ENCODE results near the gene IFNAR2.
"Not testable (repeated sequence)": the region's sequence is repeated elsewhere in the genome, so short reads cannot be mapped to it uniquely, and the experiment has no call there.

IFNAR2 gene

GRCh38 chr21:33217138-33217520 lies 12.6 kb upstream of the IFNAR2 start:
- no peak for DNase-seq

GRCh38 chr21:33219300-33219699 lies 10.4 kb upstream of the IFNAR2 start:
- no peak for DNase-seq

GRCh38 chr21:33219954-33220353 lies 9.8 kb upstream of the IFNAR2 start:
- no peak for DNase-seq

GRCh38 chr21:33225376-33225775 lies 4.4 kb upstream of the IFNAR2 start:
- not testable (repeated sequence) for DNase-seq

- DNase-seq = peak in 1 of 2 donors; percentile 32
Observed at GRCh38 chr21:33228455-33228854, 1.3 kb upstream of the IFNAR2 start.

- DNase-seq = no peak
Observed at GRCh38 chr21:33229099-33229783, 497 bp upstream of the IFNAR2 start.

GRCh38 chr21:33230545-33231324 lies 997 bp downstream of the IFNAR2 start:
- peak in 1 of 2 donors; percentile 31 for DNase-seq

GRCh38 chr21:33231526-33231925 lies 1.8 kb downstream of the IFNAR2 start:
- no peak for DNase-seq

- no peak for DNase-seq
Observed at GRCh38 chr21:33232291-33233034, 2.7 kb downstream of the IFNAR2 start.

- peak; percentile 44 to 60 for DNase-seq
Observed at GRCh38 chr21:33234635-33235520, 5.1 kb downstream of the IFNAR2 start.

GRCh38 chr21:33236013-33236686 lies 6.4 kb downstream of the IFNAR2 start:
- DNase-seq = no peak

GRCh38 chr21:33236766-33237165 lies 7.0 kb downstream of the IFNAR2 start:
- DNase-seq = no peak

GRCh38 chr21:33237486-33237885 lies 7.7 kb downstream of the IFNAR2 start:
- DNase-seq = no peak

GRCh38 chr21:33238146-33238545 lies 8.4 kb downstream of the IFNAR2 start:
- no peak for DNase-seq

- no peak for DNase-seq
Observed at GRCh38 chr21:33238565-33239255, 9.0 kb downstream of the IFNAR2 start.

- not testable (repeated sequence) for DNase-seq
Observed at GRCh38 chr21:33239559-33240127, 9.9 kb downstream of the IFNAR2 start.

GRCh38 chr21:33240404-33240803 lies 10.7 kb downstream of the IFNAR2 start:
- DNase-seq = no peak

- no peak for DNase-seq
Observed at GRCh38 chr21:33241846-33242245, 12.1 kb downstream of the IFNAR2 start.

GRCh38 chr21:33242846-33243245 lies 13.1 kb downstream of the IFNAR2 start:
- DNase-seq = not testable (repeated sequence)

GRCh38 chr21:33244082-33244778 lies 14.5 kb downstream of the IFNAR2 start:
- DNase-seq = peak in 1 of 2 donors; percentile 19
